SK-N-SH treated with all-trans-retinoic acid at 6 μM for 48 hours (cell line): ENCODE results near the gene CBLN3.

Experiments used
- ESRRG ChIP-seq: fragments of 250-450 bp; sonication (Bioruptor Pico); IDR thresholded peaks from 2 replicates; pipeline ENCODE4 v1.6.1; 2021; ENCODE audit warnings: mild to moderate bottlenecking
- PATZ1 ChIP-seq: fragments of 250-450 bp; sonication (Bioruptor Pico); IDR thresholded peaks from 2 replicates; pipeline ENCODE4 v1.8.0; 2020; ENCODE audit warnings: mild to moderate bottlenecking, moderate library complexity, borderline replicate concordance
- RARB ChIP-seq: fragments of 250-450 bp; sonication (Bioruptor Pico); IDR thresholded peaks from 2 replicates; pipeline ENCODE4 v1.8.0; 2021; ENCODE audit warnings: mild to moderate bottlenecking, moderate library complexity
- TCF4 ChIP-seq: fragments of 250-450 bp; sonication (Bioruptor Pico); IDR thresholded peaks from 2 replicates; pipeline ENCODE4 v1.8.0; 2021; ENCODE audit warnings: mild to moderate bottlenecking, moderate library complexity, borderline replicate concordance
- ZNF70 ChIP-seq: fragments of 450-650 bp; formaldehyde crosslinking; IDR thresholded peaks from 2 replicates; pipeline ENCODE4 v1.5.0; 2020; ENCODE audit warnings: mild to moderate bottlenecking, moderate library complexity

- TF ChIP-seq RARB (CRISPR knock-in tag) (no peak), PATZ1 (no peak), ZNF70 (no peak), TCF4 (CRISPR knock-in tag) (no peak), ESRRG (no peak)
These were observed 51.1 kb downstream of the CBLN3 start for GRCh38 chr14:24378327-24378726.
